Measurements from ENCODE around the gene SETD5. TPM values are rescaled to one million over a fixed set of nuclear protein-coding genes. Genes with fewer than 3 reads are reported as not detected.

SETD5 gene
- total and polyA plus RNA-seq, 10 donors: 9.7 to 159 (median 118) TPM

DNA sequence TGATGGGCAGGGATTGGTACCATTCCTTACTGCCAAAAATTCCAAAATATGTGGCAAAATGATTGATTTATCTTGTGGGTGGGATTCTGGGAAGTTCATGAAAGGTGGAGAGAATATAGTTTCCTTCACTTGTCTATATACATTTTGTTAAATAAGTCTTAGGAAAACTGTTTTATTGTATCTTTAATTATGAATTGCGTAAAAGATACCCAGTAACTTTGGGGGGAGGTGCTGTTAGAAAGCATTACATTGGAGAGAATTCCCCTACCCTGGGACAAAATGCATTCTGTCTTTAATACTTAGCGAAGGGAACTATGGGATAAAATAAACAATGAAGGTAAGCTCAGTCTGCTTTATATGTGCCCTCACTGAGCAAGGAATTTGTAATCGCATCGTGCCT lies 4.6 kb downstream of the SETD5 start:
- Histone ChIP-seq H3K9me3 (no peaks in the 10 kb centered on the region), H3K4me1 (peaks cover 70 to 87% (median 84%) of the 10 kb centered on the region in 6 donors), H3K27ac (peak overlapping the region in 3 of 8 donors; percentile 26 to 99 (median 34)), H3K4me3 (no peak overlapping the region), H3K36me3 (no peaks in the 10 kb centered on the region), H3K27me3 (replicated peaks in 1 of 7) (no peaks in the 10 kb centered on the region)
- TF ChIP-seq POLR2AphosphoS5 (IDR thresholded peaks at IDR 0.05) (no peak), POLR2A (IDR thresholded peaks at IDR 0.05) (no peak)
- TF ChIP-seq, protein P1, sequence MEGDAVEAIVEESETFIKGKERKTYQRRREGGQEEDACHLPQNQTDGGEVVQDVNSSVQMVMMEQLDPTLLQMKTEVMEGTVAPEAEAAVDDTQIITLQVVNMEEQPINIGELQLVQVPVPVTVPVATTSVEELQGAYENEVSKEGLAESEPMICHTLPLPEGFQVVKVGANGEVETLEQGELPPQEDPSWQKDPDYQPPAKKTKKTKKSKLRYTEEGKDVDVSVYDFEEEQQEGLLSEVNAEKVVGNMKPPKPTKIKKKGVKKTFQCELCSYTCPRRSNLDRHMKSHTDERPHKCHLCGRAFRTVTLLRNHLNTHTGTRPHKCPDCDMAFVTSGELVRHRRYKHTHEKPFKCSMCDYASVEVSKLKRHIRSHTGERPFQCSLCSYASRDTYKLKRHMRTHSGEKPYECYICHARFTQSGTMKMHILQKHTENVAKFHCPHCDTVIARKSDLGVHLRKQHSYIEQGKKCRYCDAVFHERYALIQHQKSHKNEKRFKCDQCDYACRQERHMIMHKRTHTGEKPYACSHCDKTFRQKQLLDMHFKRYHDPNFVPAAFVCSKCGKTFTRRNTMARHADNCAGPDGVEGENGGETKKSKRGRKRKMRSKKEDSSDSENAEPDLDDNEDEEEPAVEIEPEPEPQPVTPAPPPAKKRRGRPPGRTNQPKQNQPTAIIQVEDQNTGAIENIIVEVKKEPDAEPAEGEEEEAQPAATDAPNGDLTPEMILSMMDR (IDR thresholded peaks at IDR 0.05 in 8 of 11, conservative IDR thresholded peaks at IDR 0.05 in 3 of 11): no peak
- DNase-seq: no peak
- intact Hi-C loops (cut with DNase I; ENCODE audit: low total_unique reads): no loop called here
- 67 to 80% (median 76%) methylated on average over 4 of the region's 4 CpGs for WGBS, 5 donors

DNA sequence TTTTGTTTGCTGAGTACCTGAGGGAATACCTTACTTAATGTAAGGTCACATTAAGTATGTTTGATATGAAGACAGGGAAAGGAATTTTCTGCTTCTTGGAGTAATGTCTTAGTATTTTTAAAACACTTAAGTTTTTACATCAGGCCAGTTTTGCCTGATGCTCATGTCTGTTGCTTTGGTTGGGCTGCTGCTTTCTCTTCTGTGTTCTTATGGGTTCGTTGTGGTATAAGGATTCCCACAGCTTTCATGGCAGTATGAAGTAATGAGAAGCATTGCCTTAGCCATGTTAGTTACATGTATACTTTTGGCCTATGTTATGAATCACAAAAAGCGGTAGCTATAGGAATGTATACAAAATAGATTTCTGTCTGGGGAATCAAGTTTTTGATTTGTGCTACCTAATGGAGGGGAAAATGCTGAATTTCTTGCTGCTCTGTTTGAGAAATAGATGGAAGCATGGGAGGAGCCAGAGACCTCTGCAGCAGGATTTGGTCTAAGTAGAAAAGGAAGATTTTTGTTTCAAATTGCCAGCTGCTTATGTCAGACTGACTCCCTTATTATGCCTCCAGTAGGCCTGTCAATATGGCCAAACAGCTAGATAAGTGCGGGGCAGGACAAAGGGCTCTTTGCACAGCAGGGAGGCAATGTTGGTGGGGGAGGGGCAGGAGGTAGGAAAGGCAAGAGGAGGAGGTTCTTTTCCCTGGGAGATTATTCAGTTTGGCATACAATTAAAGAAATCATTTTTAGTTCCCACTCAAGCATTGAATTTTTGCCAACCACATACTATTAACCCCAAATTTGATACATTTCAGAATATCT lies 5.2 kb downstream of the SETD5 start:
- Histone ChIP-seq H3K4me3 (peak overlapping the region in 1 of 8 donors; percentile 10), H3K27me3 (replicated peaks in 1 of 7) (no peaks in the 10 kb centered on the region), H3K27ac (peak overlapping the region in 3 of 8 donors; percentile 26 to 99 (median 34)), H3K36me3 (no peaks in the 10 kb centered on the region), H3K4me1 (peaks cover 76 to 94% (median 90%) of the 10 kb centered on the region in 6 donors), H3K9me3 (no peaks in the 10 kb centered on the region)
- DNase-seq: no peak
- intact Hi-C loops (cut with DNase I; ENCODE audit: low total_unique reads): no loop called here
- no peak for TF ChIP-seq POLR2AphosphoS5 (IDR thresholded peaks at IDR 0.05)
- 42 to 67% (median 57%) methylated on average over 3 of the region's 3 CpGs for WGBS, 5 donors

DNA sequence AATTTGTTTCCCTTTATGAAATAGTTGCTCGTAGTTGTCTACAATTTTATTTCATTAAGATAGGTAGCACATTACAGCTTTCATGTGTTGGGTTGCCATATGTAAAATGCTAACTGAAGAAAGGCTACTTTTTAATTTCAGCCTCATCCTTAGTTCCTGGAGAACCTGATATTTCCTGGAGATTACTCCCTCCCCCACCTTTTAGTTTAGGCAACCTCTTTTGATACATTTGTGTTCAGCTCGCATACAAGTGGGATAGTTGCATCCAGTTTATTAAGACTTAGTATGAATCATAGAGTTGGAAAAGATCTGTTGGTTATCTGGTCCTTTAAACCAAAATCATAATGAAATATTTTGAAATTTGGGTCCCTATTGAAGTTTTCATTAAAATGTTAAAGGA lies 6.0 kb downstream of the SETD5 start:
- H3K4me3 ChIP-seq: no peak overlapping the region
- DNase-seq: no peak
- intact Hi-C loops (cut with DNase I; ENCODE audit: low total_unique reads): no loop called here
- TF ChIP-seq POLR2A (IDR thresholded peaks at IDR 0.05) (no peak), POLR2AphosphoS5 (IDR thresholded peaks at IDR 0.05) (no peak)
- TF ChIP-seq, protein P1 (IDR thresholded peaks at IDR 0.05 in 8 of 11, conservative IDR thresholded peaks at IDR 0.05 in 3 of 11): no peak
- 65 to 85% (median 75%) methylated on average over 2 of the region's 2 CpGs for WGBS, 5 donors
- H3K27me3 ChIP-seq (replicated peaks in 1 of 7): no peaks in the 10 kb centered on the region
- H3K27ac ChIP-seq: no peak overlapping the region
- H3K4me1 ChIP-seq: peaks cover 84 to 100% (median 96%) of the 10 kb centered on the region in 6 donors
- no peaks in the 10 kb centered on the region for H3K9me3 ChIP-seq
- H3K36me3 ChIP-seq: no peaks in the 10 kb centered on the region

DNA sequence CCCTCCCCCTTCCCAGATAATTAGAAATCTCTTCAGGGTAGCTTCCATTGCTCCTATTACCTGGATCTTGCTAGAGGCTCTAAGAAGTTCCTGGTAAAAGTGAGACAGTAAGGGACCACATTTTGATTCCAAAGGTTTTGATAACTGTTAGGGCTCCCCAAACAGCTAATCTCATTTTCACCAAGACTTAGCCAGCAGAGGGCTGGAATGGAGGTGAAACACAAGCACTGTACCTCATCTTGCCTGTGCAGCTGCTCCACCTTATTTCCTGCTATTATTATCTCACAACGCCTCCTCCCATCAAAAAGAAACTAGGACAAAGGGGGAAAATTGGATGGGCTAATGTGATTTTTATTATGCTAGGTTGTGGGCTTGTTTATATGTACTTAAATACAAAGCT lies 7.3 kb downstream of the SETD5 start:
- intact Hi-C loops (cut with DNase I; ENCODE audit: low total_unique reads): no loop called here
- Histone ChIP-seq H3K27ac (no peak overlapping the region), H3K27me3 (replicated peaks in 1 of 7) (no peaks in the 10 kb centered on the region), H3K4me3 (no peak overlapping the region), H3K36me3 (no peaks in the 10 kb centered on the region), H3K9me3 (no peaks in the 10 kb centered on the region), H3K4me1 (peaks cover 77 to 100% (median 94%) of the 10 kb centered on the region in 6 donors)
- TF ChIP-seq POLR2A (IDR thresholded peaks at IDR 0.05) (no peak), POLR2AphosphoS5 (IDR thresholded peaks at IDR 0.05) (no peak)
- TF ChIP-seq, protein P1 (IDR thresholded peaks at IDR 0.05 in 8 of 11, conservative IDR thresholded peaks at IDR 0.05 in 3 of 11): no peak
- WGBS, 5 donors: 15 to 56% (median 26%) methylated on average over 1 of the region's 1 CpG
- no peak for DNase-seq
